HepG2 (cell line): ENCODE data around the gene TMIGD3. TPM values are rescaled to one million over a fixed set of nuclear protein-coding genes. Genes with fewer than 3 reads are reported as not detected.

Source experiments
- CHD2 ChIP-seq: IDR thresholded peaks from 2 replicates; pipeline ENCODE4 v1.6.1; 2011; ENCODE audit warnings: low read depth, low read length, improper control_type of control experiment
- EHMT2 ChIP-seq: fragments of 200-600 bp; sonication (generic); IDR thresholded peaks from 2 replicates; pipeline ENCODE4 v1.7.0; 2017; ENCODE audit warnings: antibody characterized with exemption, low read depth, low read length, borderline replicate concordance
- GABPA ChIP-seq, 2 experiments: IDR thresholded peaks; 2 replicates each; pipeline ENCODE4 v1.6.1; 2011 to 2016; ENCODE audit warnings: low read depth in 2 of 2, low read length in 1 of 2, missing biosample characterization in 1 of 2, missing genetic modification characterization in 1 of 2
- MNT ChIP-seq: fragments of 450-650 bp; IDR thresholded peaks from 2 replicates; pipeline ENCODE4 v1.6.1; 2016
- ZFP41 ChIP-seq: sonication (generic); formaldehyde crosslinking; IDR thresholded peaks from 2 replicates; pipeline ENCODE4 v1.4.0; 2020; ENCODE audit warnings: mild to moderate bottlenecking, missing genetic modification reagents, borderline replicate concordance
- ZFP62 ChIP-seq: sonication (generic); formaldehyde crosslinking; IDR thresholded peaks from 2 replicates; pipeline ENCODE4 v1.4.0; 2020; ENCODE audit warnings: missing genetic modification reagents
- ZNF768 ChIP-seq: sonication (generic); formaldehyde crosslinking; IDR thresholded peaks from 2 replicates; pipeline ENCODE4 v1.4.0; 2020; ENCODE audit warnings: missing genetic modification reagents
- ZNF883 ChIP-seq: sonication (generic); formaldehyde crosslinking; IDR thresholded peaks from 2 replicates; pipeline ENCODE4 v1.5.1; 2020; ENCODE audit warnings: mild to moderate bottlenecking, missing genetic modification reagents; ENCODE audit errors: not compliant biosample characterization
- polyA plus RNA-seq, 8 experiments: library from polyadenylated mRNA; depleted of rRNA in 3 of 8; stranded (reverse) in 7 of 8; unstranded in 1 of 8; fragments of >200 nt; fragmentation: Illumina TruSeq in 4 of 8; extraction: Trizol in 4 of 8; gene quantifications; 2 replicates each; pipeline versions ENCODE4 v1.2.1 to v1.2.3, GENCODE V29; 2011 to 2016; ENCODE audit warnings: low read depth in 4 of 8, missing spikeins in 1 of 8, mixed read lengths in 1 of 8; ENCODE audit not compliant: insufficient read depth in 1 of 8
- total RNA-seq, 5 experiments: library from RNA; depleted of rRNA; stranded (reverse); fragments of >200 nt; fragmentation: Illumina TruSeq; extraction: Trizol; gene quantifications; 2 replicates each; pipeline ENCODE4 v1.2.3, GENCODE V29; 2016; ENCODE audit warnings: low read depth in 1 of 5
- TF ChIP-seq, protein P1 (sequence below): IDR thresholded peaks from 2 replicates; pipeline ENCODE4 v1.6.1; 2016; ENCODE audit warnings: control low read depth
- TF ChIP-seq, protein P2 (sequence below): sonication (generic); formaldehyde crosslinking; IDR thresholded peaks from 2 replicates; pipeline ENCODE4 v1.4.0; 2020; ENCODE audit warnings: missing genetic modification reagents, mild to moderate bottlenecking, borderline replicate concordance

TMIGD3 gene
- total and polyA plus RNA-seq, 2 of the 13 experiments (the other 11 are each of a cell fraction or from before 2014, with no cell fraction given) = not detected

GRCh38 chr1:111466480-111466879 lies 37.0 kb downstream of the TMIGD3 start (continued):
- TF ChIP-seq GABPA (IDR thresholded peaks at IDR 0.05; ENCODE audit: low read depth, low read length) (no peak), GABPA (CRISPR knock-in tag; IDR thresholded peaks at IDR 0.05; ENCODE audit: low read depth) (no peak), ZNF768 (CRISPR knock-in tag) (no peak), ZNF883 (CRISPR knock-in tag) (no peak), MNT (no peak), ZFP41 (CRISPR knock-in tag) (no peak), EHMT2 (no peak), CHD2 (no peak), ZFP62 (no peak)
- TF ChIP-seq, protein P1, sequence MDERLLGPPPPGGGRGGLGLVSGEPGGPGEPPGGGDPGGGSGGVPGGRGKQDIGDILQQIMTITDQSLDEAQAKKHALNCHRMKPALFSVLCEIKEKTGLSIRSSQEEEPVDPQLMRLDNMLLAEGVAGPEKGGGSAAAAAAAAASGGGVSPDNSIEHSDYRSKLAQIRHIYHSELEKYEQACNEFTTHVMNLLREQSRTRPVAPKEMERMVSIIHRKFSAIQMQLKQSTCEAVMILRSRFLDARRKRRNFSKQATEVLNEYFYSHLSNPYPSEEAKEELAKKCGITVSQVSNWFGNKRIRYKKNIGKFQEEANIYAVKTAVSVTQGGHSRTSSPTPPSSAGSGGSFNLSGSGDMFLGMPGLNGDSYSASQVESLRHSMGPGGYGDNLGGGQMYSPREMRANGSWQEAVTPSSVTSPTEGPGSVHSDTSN (CRISPR knock-in tag) = no peak
- TF ChIP-seq, protein P2, sequence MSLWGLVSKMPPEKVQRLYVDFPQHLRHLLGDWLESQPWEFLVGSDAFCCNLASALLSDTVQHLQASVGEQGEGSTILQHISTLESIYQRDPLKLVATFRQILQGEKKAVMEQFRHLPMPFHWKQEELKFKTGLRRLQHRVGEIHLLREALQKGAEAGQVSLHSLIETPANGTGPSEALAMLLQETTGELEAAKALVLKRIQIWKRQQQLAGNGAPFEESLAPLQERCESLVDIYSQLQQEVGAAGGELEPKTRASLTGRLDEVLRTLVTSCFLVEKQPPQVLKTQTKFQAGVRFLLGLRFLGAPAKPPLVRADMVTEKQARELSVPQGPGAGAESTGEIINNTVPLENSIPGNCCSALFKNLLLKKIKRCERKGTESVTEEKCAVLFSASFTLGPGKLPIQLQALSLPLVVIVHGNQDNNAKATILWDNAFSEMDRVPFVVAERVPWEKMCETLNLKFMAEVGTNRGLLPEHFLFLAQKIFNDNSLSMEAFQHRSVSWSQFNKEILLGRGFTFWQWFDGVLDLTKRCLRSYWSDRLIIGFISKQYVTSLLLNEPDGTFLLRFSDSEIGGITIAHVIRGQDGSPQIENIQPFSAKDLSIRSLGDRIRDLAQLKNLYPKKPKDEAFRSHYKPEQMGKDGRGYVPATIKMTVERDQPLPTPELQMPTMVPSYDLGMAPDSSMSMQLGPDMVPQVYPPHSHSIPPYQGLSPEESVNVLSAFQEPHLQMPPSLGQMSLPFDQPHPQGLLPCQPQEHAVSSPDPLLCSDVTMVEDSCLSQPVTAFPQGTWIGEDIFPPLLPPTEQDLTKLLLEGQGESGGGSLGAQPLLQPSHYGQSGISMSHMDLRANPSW = no peak
